Ramos (cell line): ENCODE results near the gene IQCE.
"Not testable (repeated sequence)": the region's sequence is repeated elsewhere in the genome, so short reads cannot be mapped to it uniquely, and the experiment has no call there.

ENCODE experiments used
- in situ Hi-C: fragments of 300-500 bp; cut with MboI; formaldehyde crosslinking; loops from one replicate; pipeline ENCODE4 v1.14.3; 2022; ENCODE audit warnings: low sequenced_read_pairs; ENCODE audit not compliant: unreplicated experiment

Gene IQCE

DNA sequence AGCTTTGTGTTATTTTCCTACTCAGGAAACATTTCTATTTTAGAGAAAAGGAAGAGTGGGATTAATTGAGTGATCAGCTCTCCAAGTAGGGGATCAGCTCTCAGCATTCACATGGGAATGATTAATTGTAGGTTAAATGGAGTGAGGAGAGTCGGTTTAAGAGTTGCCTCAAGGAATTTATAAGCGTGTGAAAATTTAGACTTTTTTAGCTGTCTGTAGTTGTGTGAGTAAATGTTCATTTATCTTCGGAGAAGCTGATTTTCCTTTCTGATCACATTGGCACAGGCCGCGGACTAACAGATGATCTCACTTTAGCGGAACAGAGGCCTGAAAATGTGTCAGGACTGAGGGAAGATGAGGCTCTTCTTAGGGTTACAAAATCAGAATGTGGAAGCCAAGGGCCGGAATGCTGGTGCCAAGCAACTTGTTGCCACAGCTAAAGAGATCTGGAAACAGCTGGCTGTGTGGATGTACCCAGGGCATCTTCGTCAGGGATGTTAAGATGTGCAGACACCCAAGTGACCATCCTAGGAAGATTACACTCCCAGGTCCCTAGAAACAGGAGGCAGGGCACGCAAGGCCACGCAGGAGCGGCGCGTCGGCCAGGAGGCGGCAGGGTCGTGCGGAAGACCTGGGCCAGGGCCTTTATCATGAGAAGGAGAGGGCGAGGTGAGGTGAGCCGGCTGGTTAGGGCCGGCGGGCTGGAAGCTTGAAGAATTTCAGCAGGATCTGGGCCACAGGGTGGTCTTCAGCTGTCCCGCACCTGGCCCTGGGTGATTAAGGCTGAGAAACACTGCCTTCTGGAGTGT is 37.9 kb downstream of the IQCE start:
- in situ Hi-C loops, result no loop called here

DNA sequence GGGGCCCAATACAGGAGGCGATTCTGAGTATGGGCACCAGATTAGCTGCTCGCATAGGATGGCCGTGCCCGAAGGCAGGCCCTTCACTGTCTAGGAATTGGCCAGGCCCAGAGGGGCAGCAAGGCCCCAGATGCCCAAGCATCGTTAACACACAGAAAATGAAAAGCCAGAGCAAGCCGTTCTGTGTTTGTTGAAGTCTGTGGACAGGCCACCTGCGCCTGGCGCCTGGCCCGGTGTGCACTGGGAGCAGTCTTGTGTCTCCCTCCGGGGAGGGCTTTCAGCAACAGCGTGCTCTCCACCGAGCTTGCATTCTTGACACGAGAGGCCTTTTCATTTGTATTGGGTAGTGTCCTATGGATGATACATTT is 38.5 kb downstream of the IQCE start:
- in situ Hi-C loops, result no loop called here

DNA sequence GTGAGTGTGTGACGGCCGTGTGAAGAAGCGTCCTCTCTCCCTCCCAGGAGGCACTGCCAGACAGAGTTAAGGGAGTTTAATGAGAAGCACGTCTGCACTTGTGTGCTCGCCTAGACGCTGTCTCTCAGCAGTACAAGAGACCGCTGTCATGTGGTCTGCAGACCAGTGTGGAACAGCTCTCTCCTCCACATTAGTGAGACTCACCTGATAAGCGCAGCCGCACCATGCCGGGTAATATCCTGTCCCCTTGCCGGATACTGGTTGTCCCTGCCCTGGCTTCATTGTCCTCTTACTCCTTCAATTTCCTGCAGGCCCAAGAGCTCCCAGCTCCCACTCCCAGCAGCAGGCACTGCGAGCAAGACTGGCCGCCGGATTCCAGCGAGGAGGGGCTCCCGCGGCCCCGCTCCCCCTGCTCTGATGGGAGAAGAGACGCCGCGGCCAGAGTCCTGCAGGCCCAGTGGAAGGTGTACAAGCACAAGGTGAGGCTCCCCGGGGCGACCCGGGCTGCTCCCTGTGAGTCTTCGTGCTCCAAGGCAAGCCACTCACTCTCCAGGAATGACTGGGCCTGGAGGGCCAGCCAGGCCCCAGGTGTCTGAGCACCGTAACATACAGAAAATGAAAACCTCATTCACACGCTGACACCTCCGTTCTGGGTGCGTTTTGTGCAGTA is 39.5 kb downstream of the IQCE start:
- in situ Hi-C loops, result no loop called here

DNA sequence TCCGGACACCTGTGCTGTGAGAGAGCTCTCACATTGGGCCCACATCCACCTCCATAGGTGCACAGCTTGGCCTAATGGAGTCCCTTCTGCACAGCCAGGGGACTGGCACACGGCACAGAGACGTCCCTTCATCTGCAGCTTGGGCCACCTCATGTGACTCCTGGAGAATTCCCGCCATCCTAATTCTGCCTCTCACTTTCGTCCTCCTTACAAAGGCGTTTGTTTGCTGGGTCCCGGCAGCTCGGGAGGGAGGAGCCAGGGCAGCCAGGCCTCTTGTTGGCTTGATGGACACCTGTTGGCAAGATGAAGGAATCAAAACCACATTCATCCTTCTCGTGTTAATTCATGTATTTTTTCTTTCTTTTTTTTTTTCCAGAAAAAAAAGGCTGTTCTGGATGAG is 42.3 kb downstream of the IQCE start:
- in situ Hi-C loops, result no loop called here

DNA sequence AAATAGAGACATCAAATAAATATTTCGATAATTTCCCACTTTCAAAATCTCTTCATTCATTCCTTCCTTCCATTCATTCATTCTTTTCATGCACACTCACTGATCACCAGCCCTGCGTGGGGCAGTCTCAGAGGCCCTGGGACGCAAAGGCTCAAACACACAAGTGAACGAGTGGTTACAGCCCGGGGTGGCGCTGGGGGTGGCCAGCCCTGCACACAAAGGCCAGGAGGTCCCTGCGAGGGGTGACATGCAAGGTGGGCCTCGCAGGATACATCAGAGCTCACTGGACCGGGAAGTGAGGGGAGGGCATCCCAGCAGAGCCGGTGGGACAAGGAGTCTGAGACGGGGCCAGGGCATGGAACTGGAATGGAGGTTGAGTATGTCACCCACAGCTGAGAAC is 43.1 kb downstream of the IQCE start:
- in situ Hi-C loops, result no loop called here

DNA sequence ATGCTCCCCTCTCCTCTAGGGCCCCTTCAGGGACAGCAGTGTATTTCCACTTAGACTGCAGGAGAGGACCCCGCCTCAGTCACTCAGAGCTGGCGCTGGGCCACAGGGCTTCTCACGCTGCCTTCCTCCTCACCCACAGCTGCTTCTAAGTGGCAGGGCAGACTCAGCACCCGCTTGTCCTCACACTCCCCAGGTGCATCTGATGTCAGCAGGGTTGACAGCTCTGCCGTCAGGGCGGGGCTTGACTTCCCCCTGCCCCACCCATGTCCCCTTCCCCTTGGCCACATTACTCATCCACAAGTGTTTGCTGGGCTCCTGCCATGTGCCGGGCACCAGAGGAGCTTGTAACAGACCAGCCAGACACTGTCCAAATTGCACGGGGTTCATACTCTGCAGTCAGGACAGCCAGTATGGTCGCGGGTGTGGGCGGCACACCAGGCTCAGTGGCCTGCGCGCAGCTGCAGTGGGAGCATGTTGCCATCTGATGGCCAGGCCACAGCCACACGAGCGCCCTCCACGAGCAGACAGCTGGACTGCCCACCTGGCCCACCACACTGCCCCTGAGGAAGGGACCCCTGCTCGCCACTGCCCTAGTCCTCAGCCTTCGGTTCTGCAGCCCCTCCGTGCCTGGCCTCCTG is 43.7 kb downstream of the IQCE start:
- in situ Hi-C loops, result no loop called here

DNA sequence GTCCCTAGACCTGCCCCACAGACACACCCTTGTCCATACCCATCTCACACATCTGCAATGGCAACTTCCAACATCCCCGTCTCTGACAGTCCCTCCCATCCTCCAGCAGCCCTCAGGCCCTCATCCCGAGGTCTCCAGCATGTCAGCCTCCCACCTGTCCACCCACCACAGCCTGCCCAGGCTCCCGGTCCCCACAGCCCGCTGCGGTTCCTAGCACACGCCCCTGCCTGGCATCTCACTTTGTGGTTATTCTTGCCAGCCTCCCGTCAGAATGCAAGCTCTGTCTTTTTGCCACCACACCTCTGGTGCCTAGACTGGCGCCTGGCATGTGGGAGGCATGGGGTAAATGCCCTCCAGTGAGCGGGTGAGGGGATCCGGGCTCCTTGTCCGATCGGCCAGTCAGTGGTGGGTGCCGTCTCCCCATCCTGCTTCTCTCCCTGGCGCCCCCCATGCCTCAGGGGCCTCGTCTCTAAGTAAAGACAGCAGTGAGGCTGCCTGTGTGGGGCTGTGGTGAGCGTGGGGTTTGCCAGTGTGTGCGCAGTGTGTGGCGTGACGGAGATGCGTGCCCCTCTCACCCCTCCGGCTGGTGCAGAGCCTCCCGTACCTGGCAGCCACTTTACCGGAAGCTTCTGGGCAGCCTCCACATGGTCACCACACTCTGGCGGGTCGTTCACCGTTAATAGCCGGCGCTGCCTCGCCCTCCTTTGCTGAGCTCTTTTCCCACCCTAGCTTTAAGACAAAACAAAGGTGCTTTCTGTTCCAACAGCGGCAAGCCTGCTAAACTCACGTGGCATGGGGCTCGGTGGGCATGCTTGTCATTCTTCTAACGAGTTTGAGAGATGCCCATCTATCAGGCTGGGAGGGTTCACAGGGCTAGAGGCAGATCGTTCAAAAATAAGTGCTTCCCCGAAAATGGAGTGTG is 44.5 kb downstream of the IQCE start:
- in situ Hi-C loops, result no loop called here

DNA sequence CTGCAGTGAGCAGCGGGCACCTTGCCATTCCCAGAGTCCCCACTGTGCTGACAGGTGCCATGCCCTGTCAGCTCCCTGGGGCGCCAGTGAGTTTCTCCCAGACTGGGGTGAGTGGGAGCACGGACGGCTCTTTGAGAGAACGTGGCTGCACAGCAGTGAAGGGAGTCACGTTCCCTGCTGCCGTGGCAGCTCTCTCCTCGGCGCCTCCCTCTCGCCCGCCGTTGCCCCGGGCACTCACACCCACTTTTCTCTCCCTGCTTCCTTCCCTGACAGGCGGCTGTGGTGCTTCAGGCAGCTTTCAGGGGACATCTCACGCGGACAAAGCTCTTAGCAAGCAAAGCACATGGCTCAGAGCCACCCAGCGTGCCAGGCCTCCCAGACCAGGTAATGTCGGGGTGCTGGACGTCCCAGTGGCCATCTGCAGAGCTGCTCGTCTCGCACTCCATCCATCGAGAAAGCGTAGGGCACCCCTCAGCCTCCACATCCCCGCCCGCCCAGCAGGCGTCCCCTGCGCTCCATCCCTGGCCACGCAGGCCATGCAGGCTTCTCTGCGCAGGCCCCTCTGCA is 45.9 kb downstream of the IQCE start:
- in situ Hi-C loops, result no loop called here

DNA sequence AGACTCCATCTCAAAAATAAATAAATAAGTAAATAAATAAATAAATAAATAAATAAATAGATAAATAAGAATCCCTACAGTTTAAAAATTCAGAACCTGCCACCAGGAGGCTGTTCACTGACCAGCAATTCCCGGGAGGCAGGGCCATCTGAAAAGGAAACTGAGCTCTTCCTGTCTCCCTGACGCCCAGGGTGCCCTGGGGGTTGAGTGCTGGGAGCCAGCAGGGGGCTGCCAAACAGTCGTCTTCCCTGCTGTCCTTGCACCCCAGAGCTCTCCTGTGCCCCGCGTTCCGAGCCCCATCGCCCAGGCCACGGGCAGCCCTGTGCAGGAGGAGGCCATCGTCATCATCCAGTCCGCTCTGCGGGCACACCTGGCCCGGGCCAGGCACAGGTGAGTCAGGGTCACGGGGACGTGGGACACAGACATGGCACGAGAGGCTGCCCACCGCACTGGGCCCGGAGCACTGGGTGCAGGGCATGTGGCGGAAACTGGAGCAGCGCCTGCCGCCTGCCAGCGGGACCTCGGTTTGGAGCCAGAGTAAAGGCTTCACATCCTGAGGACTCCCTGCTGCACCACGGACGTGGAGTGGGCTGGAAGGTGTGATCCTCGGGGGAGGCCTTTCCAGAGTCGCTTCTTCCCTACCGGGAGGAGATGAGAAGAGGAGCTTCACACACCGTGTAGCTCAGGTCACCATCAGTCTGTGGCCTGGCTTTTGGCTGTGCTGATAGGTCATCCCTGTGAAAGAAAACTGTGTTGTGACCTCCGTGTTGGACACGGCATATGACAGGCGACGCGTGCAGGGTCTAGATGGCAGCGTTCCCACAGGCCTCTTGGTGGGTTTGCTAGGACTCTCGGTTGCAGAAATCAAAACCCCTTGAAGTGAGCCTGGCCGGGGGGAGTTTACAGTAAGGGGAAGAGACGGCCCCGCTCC is 47.1 kb downstream of the IQCE start:
- in situ Hi-C loops, result no loop called here

DNA sequence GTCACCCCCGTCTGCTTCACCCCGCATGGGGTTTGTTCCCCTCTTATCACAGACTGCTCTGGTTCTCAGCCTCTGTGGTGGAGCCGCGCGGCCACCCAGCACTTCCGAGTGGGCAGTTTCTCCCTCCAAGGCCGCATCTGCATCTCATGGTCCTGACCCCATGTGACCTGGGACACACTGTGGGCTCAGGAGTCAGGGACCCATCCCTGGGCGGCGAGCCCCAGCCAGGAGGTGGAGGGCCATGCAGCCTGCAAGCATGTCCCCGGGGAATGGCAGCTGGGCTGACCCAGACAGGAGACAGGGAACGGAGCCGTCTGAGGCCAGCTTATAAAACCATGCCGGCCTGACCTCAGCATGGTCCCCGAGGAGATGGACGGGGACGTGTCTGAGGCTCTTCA is 47.8 kb downstream of the IQCE start:
- in situ Hi-C loops, result no loop called here

DNA sequence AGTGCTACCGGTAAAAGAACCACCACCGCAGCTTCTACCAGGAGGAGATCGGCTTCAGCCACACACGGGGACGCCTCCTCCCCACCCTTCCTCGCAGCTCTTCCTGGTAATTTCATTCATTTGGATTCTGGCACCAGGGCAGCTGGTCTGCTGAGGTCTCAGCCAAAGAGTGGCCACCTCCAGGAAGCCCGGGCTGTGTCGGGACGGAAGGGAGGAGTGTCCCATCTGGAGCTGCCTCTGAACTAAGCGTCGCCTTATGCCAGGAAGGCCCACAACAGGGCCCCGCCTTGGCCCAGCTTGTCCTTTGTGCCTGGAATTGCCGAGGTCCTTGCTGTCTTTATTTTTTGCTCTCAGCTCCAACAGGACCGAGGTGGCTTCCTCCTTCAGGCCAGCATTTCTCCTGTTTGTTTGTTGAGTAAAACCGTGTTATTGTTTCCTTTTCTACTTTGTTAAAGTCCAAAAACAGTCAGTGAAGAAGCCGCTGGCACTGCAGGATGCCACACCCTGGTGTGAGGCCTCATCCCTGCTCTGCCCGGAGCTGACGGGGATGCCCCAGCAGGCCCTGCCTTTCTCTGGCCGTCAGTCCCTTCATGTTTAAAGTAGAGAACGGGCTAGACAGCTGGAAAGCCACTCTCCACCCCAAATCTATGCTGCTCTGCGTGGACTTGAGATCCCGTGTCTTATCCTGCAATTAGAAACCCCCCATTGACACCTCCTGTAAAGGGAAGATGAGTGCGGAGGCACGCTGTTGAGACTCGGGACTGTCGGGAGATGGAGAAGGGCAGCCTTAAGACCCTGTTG is 48.5 kb downstream of the IQCE start:
- in situ Hi-C loops, result no loop called here

DNA sequence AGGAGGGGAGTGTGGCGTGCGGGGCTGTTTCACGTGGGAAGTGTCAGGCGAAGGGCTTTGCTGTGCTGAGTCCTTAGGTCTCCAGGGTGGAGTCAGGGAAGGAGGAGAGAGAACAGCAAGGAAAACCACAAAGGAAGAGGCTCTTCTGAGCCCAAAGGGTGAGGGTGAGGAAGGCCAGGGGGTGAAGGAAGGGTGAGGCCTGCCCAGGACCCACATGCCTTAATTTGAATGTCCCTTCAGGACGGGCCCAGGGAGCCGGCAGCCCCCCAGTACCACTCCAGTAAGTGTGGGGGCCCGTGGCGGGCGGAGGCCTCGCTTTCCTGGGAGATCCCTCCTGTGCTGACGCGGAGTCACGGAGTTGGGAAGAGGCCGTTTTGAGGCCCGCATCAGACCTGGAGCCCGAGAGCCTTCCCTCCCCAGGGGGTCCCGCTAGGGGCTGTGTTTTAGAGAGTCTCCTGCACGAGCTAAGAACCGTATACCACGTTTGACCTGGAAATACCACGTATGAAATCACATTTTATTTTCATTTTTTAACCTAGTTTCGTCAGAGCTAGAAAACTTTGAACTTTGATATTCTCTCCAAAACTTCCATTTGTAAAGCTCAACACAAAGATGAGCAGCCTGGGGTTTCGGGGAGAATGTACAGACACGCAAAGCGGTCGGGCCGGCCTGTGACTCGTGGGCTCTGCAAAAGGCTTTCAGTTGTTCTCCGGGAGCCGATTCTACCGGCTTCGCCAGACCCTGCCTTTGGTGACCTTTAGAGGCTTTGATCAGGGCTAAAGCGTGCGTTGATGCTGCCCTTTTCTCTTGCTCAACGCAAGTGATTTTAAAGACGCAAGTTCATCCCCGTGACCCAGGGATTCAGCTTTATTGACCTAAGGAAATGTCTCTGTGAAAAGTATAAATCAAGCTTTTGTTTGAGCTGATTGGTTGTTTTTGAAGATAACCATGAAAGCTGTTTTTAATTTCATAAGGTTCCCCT is 49.4 kb downstream of the IQCE start:
- in situ Hi-C loops, result no loop called here

DNA sequence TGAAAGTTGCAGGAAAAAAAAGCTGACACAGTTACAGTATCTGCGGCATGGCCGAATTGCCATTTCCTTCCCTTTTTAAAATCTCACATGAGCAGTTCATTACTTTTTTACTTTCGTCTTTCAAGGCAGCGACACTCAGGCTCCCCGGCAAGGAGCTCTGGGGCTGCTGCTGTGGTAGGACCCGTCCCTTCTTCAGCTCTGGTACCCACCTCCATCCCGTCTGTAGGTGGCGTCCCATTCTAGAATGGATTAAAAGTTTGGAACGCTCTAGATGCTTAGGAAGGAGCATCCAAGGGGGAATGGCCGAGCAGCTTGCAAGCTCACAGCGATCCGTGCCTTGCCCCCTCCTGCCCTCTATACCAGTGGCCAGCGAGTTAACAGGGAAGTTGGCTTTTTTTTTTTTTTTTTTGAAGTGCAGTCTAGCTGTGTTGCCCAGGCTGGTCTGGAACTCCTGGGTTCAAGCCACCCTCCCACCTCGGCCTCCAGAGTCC is 50.2 kb downstream of the IQCE start:
- in situ Hi-C loops, result no loop called here

DNA sequence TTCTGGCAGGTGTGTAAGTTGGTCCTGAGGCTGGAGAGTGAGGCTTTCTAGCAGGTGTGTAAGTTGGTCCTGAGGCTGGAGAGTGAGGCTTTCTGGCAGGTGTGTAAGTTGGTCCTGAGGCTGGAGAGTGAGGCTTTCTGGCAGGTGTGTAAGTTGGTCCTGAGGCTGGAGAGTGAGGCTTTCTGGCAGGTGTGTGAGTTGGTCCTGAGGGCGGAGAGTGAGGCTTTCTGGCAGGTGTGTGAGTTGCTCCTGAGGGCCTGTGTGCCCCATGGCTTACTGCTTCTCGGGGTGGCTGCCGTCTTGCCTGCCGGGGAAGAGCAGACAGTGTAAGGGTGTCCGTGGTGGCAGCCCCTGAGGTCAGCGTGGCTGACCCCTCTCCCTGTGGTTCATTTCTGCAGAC is 50.9 kb downstream of the IQCE start:
- in situ Hi-C loops, result not testable (repeated sequence)

DNA sequence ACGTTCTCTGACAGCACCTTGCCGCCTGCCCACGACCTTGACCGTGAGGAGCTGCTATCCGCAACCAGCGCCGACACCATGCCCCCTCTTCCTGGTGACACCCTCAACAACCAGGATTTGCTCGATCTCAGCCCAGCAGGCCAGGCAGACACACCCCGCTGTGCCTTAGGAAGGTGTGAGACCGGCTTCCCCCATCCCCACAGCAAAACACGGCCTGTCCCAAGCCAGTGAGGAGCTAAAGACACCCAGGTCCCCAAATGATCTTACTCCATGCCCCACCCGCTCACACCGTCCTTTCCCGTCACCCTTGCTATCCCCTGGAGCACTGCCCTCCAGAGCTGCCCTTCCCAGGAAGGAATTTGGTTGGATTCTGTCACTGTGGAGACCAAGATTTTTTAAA is 51.7 kb downstream of the IQCE start:
- in situ Hi-C loops, result no loop called here

DNA sequence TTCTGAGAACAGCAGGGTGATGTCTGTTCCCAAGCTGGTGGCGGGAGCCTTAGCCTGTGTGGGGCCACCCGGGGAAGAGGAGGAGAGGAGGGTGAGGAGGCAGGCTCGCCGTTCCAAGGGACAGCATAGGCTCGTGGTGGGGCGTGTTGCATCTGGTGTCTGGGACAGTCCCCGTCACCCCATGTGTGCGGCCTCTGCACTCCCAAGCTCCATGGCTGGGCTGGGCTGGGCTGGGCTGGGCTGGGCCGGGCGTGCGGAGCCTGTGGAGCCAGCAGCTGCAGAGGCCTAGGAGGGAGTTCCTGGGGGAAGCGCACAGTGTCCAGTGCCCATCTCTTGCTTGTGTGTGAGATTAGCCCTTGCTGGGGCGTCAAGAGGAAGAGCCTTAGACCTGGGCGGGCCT is 52.1 kb downstream of the IQCE start:
- in situ Hi-C loops, result no loop called here

DNA sequence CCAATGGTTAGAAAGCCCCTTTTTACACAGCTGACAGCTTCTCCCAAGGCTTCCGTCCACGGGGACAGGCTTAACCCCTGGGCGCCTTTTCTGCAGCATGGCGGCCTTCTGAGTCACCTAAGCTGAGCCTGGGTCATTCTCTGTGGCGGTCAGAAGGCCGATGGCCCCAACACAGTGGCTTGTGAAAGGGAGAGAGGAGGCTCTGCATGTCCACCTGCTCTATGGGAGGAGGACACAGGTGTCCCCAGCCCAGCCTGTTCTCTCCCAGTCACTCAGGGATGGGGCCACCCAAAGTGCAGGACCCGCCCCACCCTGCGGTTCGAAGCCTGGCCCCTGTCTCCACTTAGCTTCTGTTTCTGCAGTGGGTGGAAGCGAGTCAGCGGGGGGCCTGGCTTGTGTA is 52.6 kb downstream of the IQCE start:
- in situ Hi-C loops, result no loop called here
